HCT116 (cell line): ENCODE measurements around the gene SLC43A3. TPM values are rescaled to one million over a fixed set of nuclear protein-coding genes. Genes with fewer than 3 reads are reported as not detected.

Experiments
- ATAC-seq: fragments of 200-7000 bp; cut with Tn5 transposase; 2 replicates; pipeline ENCODE4 v1.9.1; 2020; ENCODE audit warnings: mild to moderate bottlenecking, moderate library complexity
- BruUV-seq: library from RNA; stranded (reverse); fragments of 400-500 nt; replicated peaks from 2 replicates; lab custom pipeline; 2021; lab: Mats Ljungman, UMichigan
- CTCF ChIA-PET: fragments of 300-600 bp; sonication (Branson Sonifier 250); formaldehyde crosslinking; loops from one replicate; lab custom pipeline; 2021; ENCODE audit warnings: antibody characterized with exemption; lab: Charles Lee
- POLR2A ChIA-PET: fragments of 300-600, 350-600 bp; sonication (Branson Sonifier 250); formaldehyde crosslinking; loops from one replicate; lab custom pipeline; 2021; ENCODE audit warnings: antibody characterized with exemption; lab: Charles Lee
- RAD21 ChIA-PET, 2 experiments: fragments of 300-600 bp; sonication (Branson Sonifier 250); formaldehyde crosslinking; loops; one replicate each; lab custom pipeline; 2023; ENCODE audit warnings: low total read pairs in 2 of 2; ENCODE audit not compliant: uncharacterized antibody in 2 of 2, unreplicated experiment in 2 of 2, low non-redundant PET in 1 of 2; lab: Charles Lee
- DNase-seq: peaks from one replicate; pipeline ENCODE4 v3.0.0-alpha.2; 2010; ENCODE audit warnings: low read depth, low spot score
- H2AFZ ChIP-seq: fragments of 200-600 bp; shearing (Covaris generic), sonication (generic); 2 replicates; pipeline ENCODE4 v1.6.1; 2017; ENCODE audit warnings: low read depth, mixed run types, mixed read lengths, antibody characterized with exemption, low read length; ENCODE audit not compliant: poor library complexity, severe bottlenecking
- H3K27ac ChIP-seq: 2 replicates; pipeline ENCODE4 v1.5.1; 2012; ENCODE audit warnings: low read depth, low read length
- H3K27me3 ChIP-seq: fragments of 200-600 bp; sonication (generic); 2 replicates; pipeline ENCODE4 v1.6.1; 2016; ENCODE audit warnings: mixed run types, low read length, mixed read lengths; ENCODE audit not compliant: insufficient read depth
- H3K36me3 ChIP-seq, 2 experiments: fragments of 200-500 bp in 1 of 2; fragments of 200-600 bp in 1 of 2; sonication (Bioruptor generic) in 1 of 2; sonication (generic) in 1 of 2; 2 replicates each; pipeline versions ENCODE4 v1.5.1 to v1.6.1; 2014 to 2016; ENCODE audit warnings: low read length in 2 of 2, inconsistent platforms in 1 of 2, mixed read lengths in 1 of 2, mixed run types in 1 of 2; ENCODE audit not compliant: insufficient read depth in 2 of 2, control insufficient read depth in 1 of 2
- H3K4me1 ChIP-seq, 2 experiments: fragments of 200-600 bp in 1 of 2; sonication (generic) in 1 of 2; 2 replicates each; pipeline versions ENCODE4 v1.5.1 to v1.6.1; 2012 to 2017; ENCODE audit warnings: low read length in 2 of 2, inconsistent platforms in 1 of 2, mild to moderate bottlenecking in 1 of 2, mixed read lengths in 1 of 2, mixed run types in 1 of 2, moderate library complexity in 1 of 2; ENCODE audit not compliant: insufficient read depth in 2 of 2, control insufficient read depth in 1 of 2
- H3K4me2 ChIP-seq: fragments of 200-600 bp; sonication (generic); 2 replicates; pipeline ENCODE4 v1.6.1; 2017; ENCODE audit warnings: mixed run types, low read length, mixed read lengths
- H3K4me3 ChIP-seq, 2 experiments: fragments of 200-600 bp in 1 of 2; sonication (generic) in 1 of 2; replicated peaks in 1 of 2; 2 replicates each; pipeline ENCODE4 v1.5.1; 2011 to 2016; ENCODE audit warnings: low read length in 2 of 2, control low read depth in 1 of 2, low read depth in 1 of 2, mild to moderate bottlenecking in 1 of 2, mixed read lengths in 1 of 2, mixed run types in 1 of 2
- H3K79me2 ChIP-seq: fragments of 200-600 bp; sonication (generic); 2 replicates; pipeline ENCODE4 v1.6.1; 2017; ENCODE audit warnings: mild to moderate bottlenecking, mixed run types, low read length, moderate library complexity, mixed read lengths; ENCODE audit not compliant: insufficient read depth
- H3K9ac ChIP-seq: fragments of 200-600 bp; sonication (generic); 2 replicates; pipeline ENCODE4 v1.6.1; 2016; ENCODE audit warnings: low read length, mixed read lengths
- H3K9me2 ChIP-seq: fragments of 200-600 bp; sonication (generic), shearing (Covaris generic); 2 replicates; pipeline ENCODE4 v1.6.1; 2017; ENCODE audit warnings: mixed run types, mild to moderate bottlenecking, moderate library complexity; ENCODE audit not compliant: insufficient read depth
- H3K9me3 ChIP-seq, 2 experiments: fragments of 200-500 bp in 1 of 2; fragments of 200-600 bp in 1 of 2; sonication (Bioruptor generic) in 1 of 2; sonication (generic) in 1 of 2; 2 replicates each; pipeline ENCODE4 v1.6.1; 2014 to 2017; ENCODE audit warnings: low read length in 2 of 2, mixed read lengths in 2 of 2, inconsistent platforms in 1 of 2, low read depth in 1 of 2, mild to moderate bottlenecking in 1 of 2, mixed run types in 1 of 2, moderate library complexity in 1 of 2; ENCODE audit not compliant: control insufficient read depth in 1 of 2, insufficient read depth in 1 of 2
- H4K20me1 ChIP-seq: fragments of 200-600 bp; sonication (generic), shearing (Covaris generic); 2 replicates; pipeline ENCODE4 v1.6.1; 2017; ENCODE audit warnings: mixed run types, mild to moderate bottlenecking, moderate library complexity; ENCODE audit not compliant: insufficient read depth
- ELF1 ChIP-seq: IDR thresholded peaks from 2 replicates; pipeline ENCODE4 v1.6.1; 2012; ENCODE audit warnings: low read depth, borderline replicate concordance
- EZH2phosphoT487 ChIP-seq: fragments of 200-600 bp; IDR thresholded peaks from 2 replicates; pipeline ENCODE4 v1.6.1; 2018; ENCODE audit warnings: antibody characterized with exemption, borderline replicate concordance
- MAX ChIP-seq: IDR thresholded peaks from 2 replicates; pipeline ENCODE4 v1.6.1; 2012
- RAD21 ChIP-seq: IDR thresholded peaks from 2 replicates; pipeline ENCODE4 v1.6.1; 2012; ENCODE audit warnings: low read depth, mild to moderate bottlenecking
- REST ChIP-seq: IDR thresholded peaks from 2 replicates; pipeline ENCODE4 v1.6.1; 2012; ENCODE audit warnings: low read depth
- TCF7L2 ChIP-seq: IDR thresholded peaks from 2 replicates; pipeline ENCODE4 v1.7.0; 2011; ENCODE audit warnings: borderline replicate concordance, inconsistent platforms; ENCODE audit not compliant: insufficient read depth, insufficient read length; ENCODE audit errors: extremely low read depth
- ZNF274 ChIP-seq: fragments of 200-500 bp; sonication (Bioruptor generic); IDR thresholded peaks from 2 replicates; pipeline ENCODE4 v1.6.1; 2014; ENCODE audit warnings: mild to moderate bottlenecking, low read depth, low read length, inconsistent platforms
- intact Hi-C: fragments of 100-400 bp; cut with micrococcal nuclease; formaldehyde crosslinking; loops from 2 replicates; pipeline ENCODE4 v1.10.0; 2022
- total RNA-seq: library from RNA; stranded (reverse); gene quantifications from one replicate; pipeline ENCODE4 v1.2.1, GENCODE V29; 2021; ENCODE audit not compliant: unreplicated experiment

The SLC43A3 gene
- total RNA-seq, 1 experiment from 2014 or later: 36.9 TPM

- Histone ChIP-seq H3K9me3 (no peaks in the 10 kb centered on the region), H3K27ac (no peak overlapping the region), H2AFZ (no peak overlapping the region), H3K4me2 (no peak overlapping the region), H3K4me3 (no peak overlapping the region), H3K79me2 (no peaks in the 10 kb centered on the region), H4K20me1 (no peaks in the 10 kb centered on the region), H3K9me2 (no peaks in the 10 kb centered on the region), H3K36me3 (no peaks in the 10 kb centered on the region), H3K4me1 (no peaks in the 10 kb centered on the region), H3K9ac (no peak overlapping the region), H3K27me3 (peaks cover 20% of the 10 kb centered on the region)
- RAD21 ChIA-PET: no interaction called here
- POLR2A ChIA-PET: no interaction called here
- DNase-seq (no peak), ATAC-seq (no peak)
- CTCF ChIA-PET: no interaction called here
- TF ChIP-seq ELF1: no peak
- TF ChIP-seq REST: no peak
- TF ChIP-seq EZH2phosphoT487: no peak
- no peak for TF ChIP-seq MAX
- TF ChIP-seq TCF7L2: no peak
- no peak for TF ChIP-seq RAD21
- no peak for TF ChIP-seq ZNF274
- intact Hi-C loops: no loop called here
- no TSS peak for BruUV-seq
Measured at GRCh38 chr11:57375490-57375889, 51.4 kb downstream of the SLC43A3 start.
